RCC 7860 (cell line): ENCODE results near the gene ZNF184.
A peak's percentile ranks its signal among the peaks of the same experiment; 100 is the strongest.

ENCODE experiments used
- DNase-seq: peaks from one replicate; pipeline ENCODE4 v3.0.0-alpha.2; 2015; ENCODE audit warnings: low spot score
- FAIRE-seq: peaks from 2 replicates; lab custom pipeline; 2012; peaks lifted over from hg19 to GRCh38; lab: Jason Lieb, UNC

Gene ZNF184

GRCh38 chr6:27479319-27480182 is 6.6 kb upstream of the ZNF184 start:
- FAIRE-seq: peak; percentile 24
- peak; percentile 82 for DNase-seq

GRCh38 chr6:27478706-27479318 is 5.9 kb upstream of the ZNF184 start:
- FAIRE-seq: peak; percentile 65
- DNase-seq: peak; percentile 92

DNA sequence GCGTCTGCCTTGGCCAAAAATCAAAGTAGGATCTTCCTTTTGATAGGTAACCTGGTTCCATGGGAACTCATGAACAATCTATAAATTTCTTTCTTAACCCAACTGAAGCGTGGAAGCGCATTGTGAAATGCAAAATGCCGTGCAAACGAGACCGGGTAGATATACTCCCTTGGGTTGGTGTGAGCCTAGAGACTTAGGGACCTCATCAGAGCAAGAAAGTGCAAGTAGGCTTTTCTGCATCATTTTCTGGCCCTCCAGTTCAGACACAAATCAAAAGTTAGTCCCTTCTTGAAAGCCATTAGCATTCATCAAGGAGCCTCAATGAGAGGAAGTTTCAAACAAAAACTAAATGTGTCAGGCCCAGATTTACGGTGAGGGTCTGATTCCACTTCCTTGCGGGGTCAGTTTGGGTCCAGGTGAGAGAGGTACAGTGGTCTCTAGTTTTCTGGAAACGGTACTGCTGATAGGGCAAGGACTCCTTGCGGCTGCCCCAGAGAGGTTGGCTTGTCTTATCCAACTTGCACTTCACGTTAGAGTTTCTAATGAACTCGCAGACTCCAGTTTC is 5.3 kb upstream of the ZNF184 start:
- DNase-seq (no peak), FAIRE-seq (no peak)

DNA sequence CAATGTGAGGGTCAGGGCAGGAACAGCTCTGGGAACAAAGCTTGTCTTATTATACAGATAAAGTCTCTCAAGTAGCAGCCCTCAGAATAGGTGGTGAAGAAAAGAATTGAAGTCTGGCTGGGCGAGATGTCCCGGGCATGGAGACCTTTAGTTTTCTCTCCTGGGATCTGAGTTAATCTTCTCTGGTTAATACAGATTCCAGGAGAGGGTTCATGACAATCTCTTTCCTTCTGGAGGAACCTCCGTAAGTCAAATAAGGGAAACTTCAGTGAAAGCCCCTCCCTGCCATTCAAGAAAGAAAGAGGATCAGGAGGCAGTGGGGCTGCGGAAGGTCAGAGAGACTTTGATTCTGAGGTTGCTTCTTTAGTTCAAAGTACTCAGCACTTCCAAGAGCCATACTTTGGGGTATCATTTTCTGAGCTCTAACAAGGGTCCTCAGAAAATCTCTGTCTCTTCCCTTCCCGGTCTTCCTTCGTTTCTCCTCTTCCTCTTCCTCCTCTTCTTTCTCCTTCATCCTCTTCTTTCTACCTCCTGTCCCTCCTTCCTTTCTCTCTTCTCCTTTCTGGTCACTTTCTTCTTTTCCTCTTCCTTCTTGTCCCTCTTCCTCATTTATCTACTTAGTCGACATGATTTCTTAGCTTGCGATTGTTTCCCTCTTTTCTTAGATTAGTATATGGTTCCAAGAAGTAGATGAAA is 4.6 kb upstream of the ZNF184 start:
- no peak for DNase-seq
- no peak for FAIRE-seq

- no peak for FAIRE-seq
Observed at GRCh38 chr6:27476090-27476489, 3.2 kb upstream of the ZNF184 start.

DNA sequence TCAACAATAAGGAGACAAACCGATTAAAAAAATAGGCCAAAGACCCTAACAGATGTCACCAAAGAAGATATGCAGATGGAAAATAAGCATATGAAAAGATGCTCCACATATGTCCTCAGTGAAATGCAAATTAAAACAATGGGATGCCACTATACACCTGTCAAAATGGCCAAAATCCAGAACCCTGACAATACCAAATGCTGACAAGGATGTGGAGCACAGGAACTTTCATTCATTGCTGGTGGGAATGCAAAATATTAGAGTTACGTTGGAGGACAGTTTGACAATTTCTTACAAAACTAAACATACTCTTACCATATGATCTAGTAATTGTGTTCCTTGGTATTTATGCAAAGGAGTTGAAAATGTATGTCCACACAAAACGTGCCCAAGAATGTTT is 1.8 kb upstream of the ZNF184 start:
- FAIRE-seq (no peak), DNase-seq (no peak)

More at GRCh38 chr6:27476090-27476489, 3.2 kb upstream of the ZNF184 start:
- DNase-seq: no peak

DNA sequence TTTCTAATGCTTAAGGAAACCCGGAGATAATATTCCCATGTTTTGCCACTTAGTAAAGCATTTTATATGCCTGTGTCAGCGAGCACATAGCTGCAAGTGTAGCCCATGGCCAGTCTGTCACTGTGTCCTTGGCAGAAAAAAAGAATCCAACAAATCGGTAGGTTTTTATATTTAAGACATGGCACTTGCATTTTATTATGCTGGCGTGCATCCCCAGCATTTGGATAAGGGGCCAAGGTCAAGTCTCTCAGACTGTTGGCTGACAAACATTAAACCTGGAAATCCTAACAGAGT is 1.2 kb upstream of the ZNF184 start:
- DNase-seq: no peak
- no peak for FAIRE-seq

- FAIRE-seq: no peak
- DNase-seq: peak; percentile 39
Observed at GRCh38 chr6:27472182-27472616, 706 bp downstream of the ZNF184 start.

- DNase-seq (no peak), FAIRE-seq (no peak)
Observed at GRCh38 chr6:27471365-27472115, 1.4 kb downstream of the ZNF184 start.

- DNase-seq (no peak), FAIRE-seq (no peak)
Observed at GRCh38 chr6:27470023-27470422, 2.9 kb downstream of the ZNF184 start.

GRCh38 chr6:27468334-27468733 is 4.6 kb downstream of the ZNF184 start:
- DNase-seq (no peak), FAIRE-seq (no peak)

- DNase-seq (no peak), FAIRE-seq (no peak)
Observed at GRCh38 chr6:27452496-27452897, 20.4 kb downstream of the ZNF184 start.

DNA sequence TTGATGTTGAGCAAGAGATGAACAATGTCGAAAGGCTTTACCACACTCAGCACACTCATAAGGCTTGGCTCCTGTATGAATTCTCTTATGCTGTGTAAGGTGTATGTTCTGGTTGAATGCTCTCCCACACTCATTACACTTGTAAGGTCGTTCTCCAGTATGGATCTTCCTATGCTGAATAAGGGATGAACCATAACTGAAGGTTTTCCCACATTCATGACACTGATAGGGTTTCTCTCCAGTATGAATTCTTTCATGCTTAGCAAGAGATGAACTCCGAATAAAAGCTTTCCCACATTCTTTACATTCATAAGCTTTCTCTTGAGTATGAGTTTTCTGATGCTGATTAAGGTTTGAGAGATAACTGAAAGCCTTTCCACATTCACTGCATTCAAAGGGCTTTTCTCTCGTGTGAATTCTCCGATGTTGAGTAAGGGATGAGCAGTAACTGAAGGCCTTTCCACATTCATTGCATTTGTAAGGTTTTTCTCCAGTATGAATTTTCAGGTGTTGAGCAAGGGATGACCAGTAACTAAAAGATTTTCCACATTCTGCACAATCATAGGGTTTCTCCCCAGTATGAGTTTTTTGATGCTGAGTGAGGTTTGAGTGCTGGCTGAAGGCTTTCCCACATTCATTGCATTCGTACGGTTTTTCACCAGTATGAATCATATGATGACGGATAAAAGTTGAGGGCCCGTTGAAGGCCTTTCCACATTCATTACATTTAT is 21.1 kb downstream of the ZNF184 start:
- DNase-seq: no peak
- no peak for FAIRE-seq

GRCh38 chr6:27448456-27448855 is 24.4 kb downstream of the ZNF184 start:
- no peak for FAIRE-seq
- DNase-seq: no peak

DNA sequence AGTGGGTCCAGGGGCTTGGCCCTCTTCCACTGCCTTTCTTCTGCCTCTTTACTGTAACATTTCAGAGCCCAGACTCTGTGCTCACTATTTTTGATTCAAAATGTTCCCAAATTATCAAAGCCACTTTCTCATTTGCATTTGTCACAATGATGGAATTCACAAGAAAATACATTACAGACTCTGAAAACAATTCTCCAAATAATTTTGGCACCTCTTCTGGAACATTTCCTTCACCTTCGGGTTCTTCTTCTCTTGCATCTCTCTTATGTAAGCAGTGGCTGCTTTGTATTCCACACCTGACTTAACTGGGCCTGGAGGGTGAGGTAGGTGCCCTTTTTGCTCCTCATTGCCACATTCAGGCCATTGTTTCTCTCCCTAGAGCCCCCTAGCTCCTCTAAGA is 30.0 kb downstream of the ZNF184 start:
- FAIRE-seq (no peak), DNase-seq (no peak)

DNA sequence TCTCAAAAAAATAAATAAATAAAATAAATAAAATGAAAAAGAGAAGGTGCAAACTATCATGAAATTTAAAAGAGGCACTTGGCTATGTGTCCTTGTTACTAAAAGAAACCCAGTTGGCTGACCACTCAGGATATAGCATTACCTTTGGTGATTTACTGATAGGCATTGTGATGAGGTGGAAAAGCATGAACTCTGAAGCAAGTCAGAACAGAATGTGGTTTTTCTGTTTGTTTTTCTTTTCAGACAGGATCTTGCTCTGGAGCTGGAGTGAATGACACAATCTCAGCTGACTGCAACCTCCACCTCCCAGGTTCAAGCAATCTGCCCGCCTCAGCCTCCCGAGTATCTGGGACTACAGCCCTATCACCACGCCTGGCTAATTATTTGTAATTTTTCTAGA is 31.9 kb downstream of the ZNF184 start:
- FAIRE-seq: no peak
- DNase-seq: no peak

GRCh38 chr6:27439371-27439770 is 33.5 kb downstream of the ZNF184 start:
- FAIRE-seq: no peak
- no peak for DNase-seq

- DNase-seq: no peak
- no peak for FAIRE-seq
Observed at GRCh38 chr6:27433714-27434113, 39.2 kb downstream of the ZNF184 start.

GRCh38 chr6:27428966-27429365 is 43.9 kb downstream of the ZNF184 start:
- FAIRE-seq (no peak), DNase-seq (no peak)

- FAIRE-seq (no peak), DNase-seq (no peak)
Observed at GRCh38 chr6:27428502-27428901, 44.4 kb downstream of the ZNF184 start.
